Measurements from ENCODE around the gene SPEG.

DNA sequence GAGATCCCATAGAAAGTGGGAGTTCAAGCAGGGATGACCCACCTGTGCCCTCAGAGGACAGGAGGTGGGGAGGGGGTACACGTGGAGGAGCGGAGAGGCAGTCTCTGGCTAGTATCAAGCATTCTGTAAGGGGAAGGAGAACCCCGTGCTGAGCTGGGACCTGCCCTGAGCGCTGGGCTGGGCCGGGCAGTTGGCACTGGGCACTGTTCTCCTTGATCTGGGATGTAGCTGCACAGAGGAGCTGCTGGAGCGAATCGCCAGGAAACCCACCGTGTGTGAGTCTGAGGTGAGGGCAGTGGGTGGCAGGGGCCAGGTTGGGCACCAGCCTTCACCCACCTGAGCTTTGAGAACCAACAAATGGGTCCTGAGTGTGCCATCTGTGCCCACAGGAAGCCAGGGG lies 44.3 kb downstream of the SPEG start:
- TF ChIP-seq CTCF (optimal IDR thresholded peaks at IDR 0.05 in 1 of 3, IDR thresholded peaks at IDR 0.05 in 1 of 3, conservative IDR thresholded peaks at IDR 0.05 in 1 of 3; ENCODE audit: extremely low read depth in 1 of 3, insufficient read depth in 2 of 3, low read length in 3 of 3) (no peak), EZH2 (IDR thresholded peaks at IDR 0.05; ENCODE audit: low read length) (no peak)
